H1 (cell line): ENCODE measurements around the gene TOP3B. TPM values are rescaled to one million over a fixed set of nuclear protein-coding genes. Genes with fewer than 3 reads are reported as not detected.

Experiments
- CTCF ChIA-PET: fragments of 300-600 bp; sonication (Branson Sonifier 250); formaldehyde crosslinking; loops from one replicate; lab custom pipeline; 2021; ENCODE audit not compliant: partially characterized antibody; lab: Charles Lee
- POLR2A ChIA-PET: fragments of 300-600 bp; sonication (Branson Sonifier 250); formaldehyde crosslinking; loops from one replicate; lab custom pipeline; 2021; ENCODE audit warnings: inconsistent platforms; ENCODE audit not compliant: partially characterized antibody; lab: Charles Lee
- DNase-seq, 2 experiments: peaks; one replicate each; pipeline versions ENCODE4 v3.0.0 to v3.0.0-alpha.2; 2010 to 2022; ENCODE audit warnings: low spot score in 2 of 2, low read depth in 1 of 2, mixed read lengths in 1 of 2
- FAIRE-seq: peaks from 2 replicates; lab custom pipeline; 2011; peaks lifted over from hg19 to GRCh38; lab: Jason Lieb, UNC
- H2AFZ ChIP-seq: 2 replicates; pipeline ENCODE4 v1.8.1; 2012; ENCODE audit warnings: low read length, inconsistent platforms
- H2AK5ac ChIP-seq: 2 replicates; pipeline ENCODE4 v1.6.1; 2013; ENCODE audit warnings: low read depth, low read length
- H2BK120ac ChIP-seq: replicated peaks from 2 replicates; pipeline ENCODE3; 2013; ENCODE audit warnings: low read depth, low read length, inconsistent platforms
- H2BK12ac ChIP-seq: 2 replicates; pipeline ENCODE4 v1.6.1; 2013; ENCODE audit warnings: low read depth, low read length
- H2BK15ac ChIP-seq: 2 replicates; pipeline ENCODE4 v1.6.1; 2013; ENCODE audit warnings: low read length
- H2BK20ac ChIP-seq: 2 replicates; pipeline ENCODE4 v1.6.1; 2013; ENCODE audit warnings: low read length
- H2BK5ac ChIP-seq: 2 replicates; pipeline ENCODE4 v1.6.1; 2013; ENCODE audit warnings: low read depth, low read length
- H3K14ac ChIP-seq: 2 replicates; pipeline ENCODE4 v1.6.1; 2013; ENCODE audit warnings: inconsistent platforms; ENCODE audit not compliant: insufficient read length
- H3K18ac ChIP-seq: 2 replicates; pipeline ENCODE4 v1.6.1; 2013; ENCODE audit warnings: low read length; ENCODE audit errors: extremely low read depth
- H3K23ac ChIP-seq: 2 replicates; pipeline ENCODE4 v1.6.1; 2013; ENCODE audit warnings: inconsistent platforms; ENCODE audit not compliant: insufficient read length
- H3K23me2 ChIP-seq: 2 replicates; pipeline ENCODE4 v1.6.1; 2013; ENCODE audit warnings: low read depth, low read length
- H3K27ac ChIP-seq: 2 replicates; pipeline ENCODE4 v1.6.1; 2011; ENCODE audit warnings: low read depth, low read length, inconsistent platforms
- H3K27me3 ChIP-seq, 4 experiments: replicated peaks in 1 of 4; 1 replicate in 1 of 4; 2 replicates in 3 of 4; pipeline versions ENCODE4 v1.6.1 to v1.8.1; 2011 to 2013; ENCODE audit warnings: low read length in 3 of 4, mild to moderate bottlenecking in 3 of 4, inconsistent platforms in 2 of 4, mixed read lengths in 2 of 4, moderate library complexity in 1 of 4; ENCODE audit not compliant: control insufficient read depth in 3 of 4, insufficient read depth in 3 of 4; ENCODE audit errors: extremely low read depth in 1 of 4
- H3K36me3 ChIP-seq, 4 experiments: 2 replicates each; pipeline versions ENCODE4 v1.6.1 to v1.8.1; 2011 to 2013; ENCODE audit warnings: mild to moderate bottlenecking in 4 of 4, low read length in 3 of 4, moderate library complexity in 2 of 4, control low read depth in 1 of 4, inconsistent platforms in 1 of 4; ENCODE audit not compliant: insufficient read depth in 4 of 4, control insufficient read depth in 2 of 4
- H3K4ac ChIP-seq: replicated peaks from 2 replicates; pipeline ENCODE3; 2013; ENCODE audit warnings: low read length, low read depth, mixed read lengths, inconsistent platforms; ENCODE audit not compliant: insufficient read length
- H3K4me1 ChIP-seq, 4 experiments: replicated peaks in 1 of 4; 1 replicate in 1 of 4; 2 replicates in 3 of 4; pipeline versions ENCODE4 v1.6.1 to v1.8.1; 2011 to 2013; ENCODE audit warnings: low read length in 3 of 4, inconsistent platforms in 2 of 4, mixed read lengths in 1 of 4; ENCODE audit not compliant: insufficient read depth in 4 of 4, control insufficient read depth in 3 of 4
- H3K4me2 ChIP-seq, 2 experiments: 2 replicates each; pipeline versions ENCODE4 v1.6.1 to v1.8.1; 2011 to 2013; ENCODE audit warnings: low read depth in 2 of 2, low read length in 2 of 2, control low read depth in 1 of 2, inconsistent platforms in 1 of 2, mild to moderate bottlenecking in 1 of 2; ENCODE audit not compliant: insufficient read depth in 1 of 2
- H3K4me3 ChIP-seq, 4 experiments: fragments of 200-600, 300-600 bp in 1 of 4; sonication (generic), shearing (Covaris generic), sonication (Bioruptor Twin) in 1 of 4; 2 replicates each; pipeline versions ENCODE4 v1.5.1 to v1.8.1; 2011 to 2016; ENCODE audit warnings: low read length in 4 of 4, low read depth in 3 of 4, control low read depth in 2 of 4, inconsistent platforms in 2 of 4, mild to moderate bottlenecking in 2 of 4, mixed read lengths in 1 of 4, moderate library complexity in 1 of 4; ENCODE audit not compliant: insufficient read depth in 2 of 4; ENCODE audit errors: extremely low read depth in 1 of 4
- H3K56ac ChIP-seq: replicated peaks from 2 replicates; pipeline ENCODE3; 2013; ENCODE audit warnings: low read depth, mild to moderate bottlenecking, mixed read lengths, low read length, inconsistent platforms; ENCODE audit not compliant: insufficient read length
- H3K79me1 ChIP-seq: 2 replicates; pipeline ENCODE4 v1.6.1; 2013; ENCODE audit warnings: low read depth, low read length, control low read depth
- H3K79me2 ChIP-seq, 2 experiments: 2 replicates each; pipeline versions ENCODE4 v1.6.1 to v1.8.1; 2012 to 2013; ENCODE audit warnings: low read length in 2 of 2, mild to moderate bottlenecking in 2 of 2, inconsistent platforms in 1 of 2; ENCODE audit not compliant: insufficient read depth in 2 of 2, control insufficient read depth in 1 of 2
- H3K9ac ChIP-seq, 4 experiments: replicated peaks in 1 of 4; 1 replicate in 1 of 4; 2 replicates in 3 of 4; pipeline versions ENCODE4 v1.6.1 to v1.8.1; 2011 to 2013; ENCODE audit warnings: low read depth in 3 of 4, low read length in 3 of 4, control low read depth in 2 of 4, mild to moderate bottlenecking in 2 of 4, moderate library complexity in 2 of 4, inconsistent platforms in 1 of 4; ENCODE audit errors: extremely low read depth in 1 of 4
- H3K9me3 ChIP-seq, 2 experiments: 2 replicates each; pipeline versions ENCODE4 v1.6.1 to v1.8.1; 2012 to 2013; ENCODE audit warnings: mild to moderate bottlenecking in 2 of 2, moderate library complexity in 2 of 2, control low read depth in 1 of 2, inconsistent platforms in 1 of 2, low read depth in 1 of 2, low read length in 1 of 2, mixed read lengths in 1 of 2; ENCODE audit not compliant: insufficient read depth in 2 of 2
- H4K20me1 ChIP-seq, 2 experiments: replicated peaks in 1 of 2; 2 replicates each; pipeline versions ENCODE3 to v1.8.1; 2011 to 2013; ENCODE audit warnings: inconsistent platforms in 2 of 2, low read length in 2 of 2, mild to moderate bottlenecking in 1 of 2; ENCODE audit not compliant: insufficient read depth in 2 of 2, control insufficient read depth in 1 of 2
- H4K5ac ChIP-seq: 2 replicates; pipeline ENCODE4 v1.6.1; 2013; ENCODE audit warnings: low read length, low read depth, mixed read lengths, inconsistent platforms; ENCODE audit not compliant: insufficient read length
- H4K8ac ChIP-seq: 2 replicates; pipeline ENCODE4 v1.8.0; 2013; ENCODE audit warnings: mild to moderate bottlenecking, moderate library complexity, low read length, inconsistent platforms; ENCODE audit not compliant: insufficient read depth; ENCODE audit errors: extremely low read depth
- H4K91ac ChIP-seq: replicated peaks from 2 replicates; pipeline ENCODE3; 2013; ENCODE audit warnings: low read length, mixed read lengths, inconsistent platforms; ENCODE audit not compliant: insufficient read length
- CHD1 ChIP-seq: IDR thresholded peaks from 2 replicates; pipeline ENCODE4 v1.6.1; 2012; ENCODE audit warnings: low read depth, low read length, improper control_type of control experiment
- EP300 ChIP-seq, 2 experiments: IDR thresholded peaks; 1 replicate in 1 of 2; 2 replicates in 1 of 2; pipeline ENCODE4 v1.6.1; 2011 to 2012; ENCODE audit warnings: low read depth in 2 of 2, low read length in 2 of 2, mild to moderate bottlenecking in 2 of 2, borderline replicate concordance in 1 of 2, inconsistent platforms in 1 of 2, moderate library complexity in 1 of 2
- FOSL1 ChIP-seq: IDR thresholded peaks from 2 replicates; pipeline ENCODE4 v1.6.1; 2011; ENCODE audit warnings: mild to moderate bottlenecking, low read depth, low read length, moderate library complexity; ENCODE audit not compliant: insufficient read depth
- MAFK ChIP-seq: IDR thresholded peaks from 2 replicates; pipeline ENCODE4 v1.6.1; 2012; ENCODE audit warnings: low read depth, mild to moderate bottlenecking, improper control_type of control experiment, low read length
- NANOG ChIP-seq: IDR thresholded peaks from 2 replicates; pipeline ENCODE4 v1.6.1; 2011; ENCODE audit warnings: low read length, low read depth, mild to moderate bottlenecking, inconsistent platforms; ENCODE audit not compliant: insufficient read depth, poor library complexity, severe bottlenecking
- SRF ChIP-seq: IDR thresholded peaks from 2 replicates; pipeline ENCODE4 v1.6.1; 2011; ENCODE audit warnings: mild to moderate bottlenecking, low read depth, low read length, moderate library complexity
- TBP ChIP-seq: IDR thresholded peaks from 2 replicates; pipeline ENCODE4 v1.6.1; 2011; ENCODE audit warnings: low read depth, low read length, improper control_type of control experiment
- TCF12 ChIP-seq: IDR thresholded peaks from 2 replicates; pipeline ENCODE4 v1.6.1; 2011; ENCODE audit warnings: low read depth, mild to moderate bottlenecking, low read length
- TEAD4 ChIP-seq: IDR thresholded peaks from 2 replicates; pipeline ENCODE4 v1.6.1; 2012; ENCODE audit warnings: low read depth, low read length, inconsistent platforms, mixed read lengths
- WGBS, 2 experiments: shearing (Covaris generic) in 1 of 2; methylation state at CpG; one replicate each; pipeline versions ENCODE4 v1.1.6 to v1.1.7; 2013 to 2015; ENCODE audit warnings: low lambda C conversion rate in 2 of 2, mixed read lengths in 2 of 2, inconsistent platforms in 1 of 2, low coverage in 1 of 2, missing lambda C conversion rate in 1 of 2; ENCODE audit not compliant: insufficient replicate concordance in 2 of 2, insufficient coverage in 1 of 2, insufficient read length in 1 of 2; ENCODE audit errors: extremely low coverage in 1 of 2, missing lambda C conversion rate in 1 of 2; 5-methylcytosine and 5-hydroxymethylcytosine counted together
- polyA plus RNA-seq, 7 experiments: library from polyadenylated mRNA; depleted of rRNA in 3 of 7; stranded (reverse) in 5 of 7; unstranded in 2 of 7; fragments of >200 nt in 5 of 7; fragments of 200-250 nt in 2 of 7; gene quantifications; 1 replicate in 5 of 7; 2 replicates in 1 of 7; 4 replicates in 1 of 7; pipeline versions ENCODE4 v1.2.1 to v1.2.3, GENCODE V29; 2011 to 2013; ENCODE audit warnings: missing spikeins in 2 of 7, mixed read lengths in 2 of 7
- total RNA-seq: library from RNA; stranded (reverse); fragmentation: NEBNext Ultra II Directional; extraction: Animal tissue kit (Norgen Biotek cat#: 25700); gene quantifications from 2 replicates; pipeline ENCODE4 v1.2.1, GENCODE V29; 2021
- TF ChIP-seq, protein P1 (sequence below): IDR thresholded peaks from 2 replicates; pipeline ENCODE4 v1.6.1; 2012; ENCODE audit warnings: inconsistent platforms

The TOP3B gene
- total and polyA plus RNA-seq, 2 of the 8 experiments (the other 6 are each of a cell fraction or from before 2014, with no cell fraction given) = 30.4 to 52.8 TPM

GRCh38 chr22:21963790-21964211 is 18.8 kb downstream of the TOP3B start:
- H3K18ac ChIP-seq = no peak overlapping the region
- no peak overlapping the region for H2AFZ ChIP-seq
- no peak overlapping the region for H4K91ac ChIP-seq
- no peak overlapping the region for H2BK20ac ChIP-seq
- H3K23ac ChIP-seq = no peak overlapping the region
- peaks cover 4 to 17% of the 10 kb centered on the region in 2 experiments for H4K20me1 ChIP-seq
- ChIA-PET CTCF (interaction anchor here (0.8 to 4.6 kb wide), 2 partner anchors 8 to 10 kb away, joined by 3 to 26 read pairs; no protein-coding TSS in a partner anchor), POLR2A (interaction anchor here (1.0 to 3.8 kb wide), 2 partner anchors 15 to 18 kb away, joined by 3 to 17 read pairs; partner anchors contain the start of gene TOP3B)
- no peaks in the 10 kb centered on the region for H3K79me2 ChIP-seq
- H3K4me2 ChIP-seq = no peak overlapping the region
- H2BK12ac ChIP-seq = no peak overlapping the region
- H3K14ac ChIP-seq = no peak overlapping the region
- no peaks in the 10 kb centered on the region for H3K4me1 ChIP-seq
- H4K5ac ChIP-seq = no peak overlapping the region
- no peak overlapping the region for H2BK5ac ChIP-seq
- H3K56ac ChIP-seq = no peak overlapping the region
- TF ChIP-seq FOSL1 = no peak
- TF ChIP-seq EP300 (IDR thresholded peaks at IDR 0.05; ENCODE audit: borderline replicate concordance in 1 of 2, low read depth in 2 of 2, low read length in 2 of 2) = no peak
- TF ChIP-seq TBP = no peak
- TF ChIP-seq, protein P1, sequence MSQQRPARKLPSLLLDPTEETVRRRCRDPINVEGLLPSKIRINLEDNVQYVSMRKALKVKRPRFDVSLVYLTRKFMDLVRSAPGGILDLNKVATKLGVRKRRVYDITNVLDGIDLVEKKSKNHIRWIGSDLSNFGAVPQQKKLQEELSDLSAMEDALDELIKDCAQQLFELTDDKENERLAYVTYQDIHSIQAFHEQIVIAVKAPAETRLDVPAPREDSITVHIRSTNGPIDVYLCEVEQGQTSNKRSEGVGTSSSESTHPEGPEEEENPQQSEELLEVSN = no peak
- TF ChIP-seq CHD1 = no peak
- TF ChIP-seq NANOG = no peak
- TF ChIP-seq TEAD4 = no peak
- no peak for TF ChIP-seq MAFK
- no peak for TF ChIP-seq TCF12
- no peak for TF ChIP-seq SRF
- TF ChIP-seq, all 59 proteins: peak for 0
- Histone ChIP-seq H3K23me2 (no peaks in the 10 kb centered on the region), H3K9ac (no peak overlapping the region), H3K4ac (no peak overlapping the region), H2BK15ac (no peak overlapping the region), H2AK5ac (no peak overlapping the region), H3K4me3 (no peak overlapping the region), H3K27me3 (no peaks in the 10 kb centered on the region), H2BK120ac (no peak overlapping the region), H3K27ac (no peak overlapping the region), H3K36me3 (peaks cover 25 to 70% (median 62%) of the 10 kb centered on the region in 4 experiments), H4K8ac (no peak overlapping the region), H3K79me1 (no peaks in the 10 kb centered on the region), H3K9me3 (peaks cover 0 to 8% of the 10 kb centered on the region in 2 experiments; a peak in 1 of 4 replicates)
- no peak for DNase-seq
- WGBS, 2 experiments = 94% methylated on average over 17 of the region's 19 CpGs; no CpG with 5 or more reads in 1 of the 2 experiments
- no peak for FAIRE-seq
